ENCODE results near the gene ACACA.

Gene ACACA

DNA sequence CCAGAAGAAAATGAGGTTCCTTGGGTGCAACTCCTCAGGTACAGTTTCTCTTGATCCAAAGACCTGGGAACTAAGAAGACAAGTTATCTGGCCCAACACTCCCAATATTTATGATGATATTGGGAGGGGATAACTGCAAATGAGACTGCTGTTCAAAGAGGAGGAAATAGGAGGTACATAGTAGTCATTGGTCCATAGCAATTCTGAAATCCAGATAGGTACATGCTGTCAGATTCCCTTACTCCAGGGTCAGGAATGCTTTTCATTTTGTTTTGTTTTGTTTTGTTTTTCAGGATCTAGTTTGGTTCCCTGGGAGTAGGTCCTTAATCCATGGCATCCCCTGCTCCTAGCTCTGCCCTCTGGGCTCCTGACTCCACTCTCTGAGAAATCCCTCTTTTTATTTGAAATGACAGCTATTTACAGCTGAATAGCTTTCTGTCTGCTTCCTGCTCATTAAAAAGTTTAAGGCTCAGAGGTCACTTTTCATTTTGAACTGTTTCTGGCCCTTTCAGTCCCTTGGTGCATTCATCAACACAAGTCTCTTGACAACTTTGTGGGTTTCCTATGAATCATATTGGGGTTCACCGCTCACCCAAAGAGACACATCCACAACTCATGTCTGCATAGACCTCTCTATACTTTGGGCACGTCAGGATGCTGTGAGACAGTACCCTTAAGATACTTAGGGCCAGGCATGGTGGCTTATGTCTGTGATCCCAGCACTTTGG is 141.0 kb downstream of the ACACA start:
- H3K4me3 ChIP-seq (ENCODE audit: low read length in 2 of 2), result no peak overlapping the region
- peaks cover 22 to 33% of the 10 kb centered on the region in 2 donors for H3K36me3 ChIP-seq (ENCODE audit: control insufficient read depth in 2 of 2, insufficient read depth in 2 of 2, low read length in 2 of 2)
- no peak overlapping the region for H3K27ac ChIP-seq (ENCODE audit: low read length)
- no peaks in the 10 kb centered on the region for H3K27me3 ChIP-seq (ENCODE audit: control insufficient read depth in 1 of 2, insufficient read depth in 2 of 2, low read length in 2 of 2)
- H3K9ac ChIP-seq (ENCODE audit: low read length in 2 of 2), result no peak overlapping the region
- no peaks in the 10 kb centered on the region for H3K4me1 ChIP-seq (ENCODE audit: control insufficient read depth, insufficient read depth, low read length)
- peaks cover 3 to 6% of the 10 kb centered on the region in 2 donors for H3K9me3 ChIP-seq (ENCODE audit: control insufficient read depth in 2 of 2, low read length in 2 of 2)

DNA sequence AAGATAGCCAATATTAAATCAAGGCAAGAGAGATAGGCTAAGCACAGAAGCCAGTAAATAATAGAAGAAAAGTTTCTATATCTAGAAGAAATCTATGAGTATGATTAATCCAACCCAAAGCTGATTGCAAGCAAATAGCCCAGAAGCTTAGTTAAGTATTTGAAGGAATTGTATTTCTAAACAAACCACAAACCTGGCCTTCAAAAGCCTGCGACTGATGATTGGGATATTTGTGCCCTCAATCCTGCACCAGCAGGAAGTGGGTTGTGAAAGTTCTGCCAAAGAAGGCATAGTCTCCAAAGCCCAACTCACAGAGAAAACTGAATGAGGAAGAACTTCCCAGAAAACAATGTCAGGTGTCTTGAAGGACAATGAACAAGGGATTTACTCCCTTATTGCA is 145.3 kb downstream of the ACACA start:
- Histone ChIP-seq H3K9ac (ENCODE audit: low read length in 2 of 2) (no peak overlapping the region), H3K27me3 (ENCODE audit: control insufficient read depth in 1 of 2, insufficient read depth in 2 of 2, low read length in 2 of 2) (no peaks in the 10 kb centered on the region), H3K27ac (ENCODE audit: low read length) (no peak overlapping the region), H3K36me3 (ENCODE audit: control insufficient read depth in 2 of 2, insufficient read depth in 2 of 2, low read length in 2 of 2) (peaks cover 17 to 37% of the 10 kb centered on the region in 2 donors), H3K4me3 (ENCODE audit: low read length in 2 of 2) (no peak overlapping the region), H3K4me1 (ENCODE audit: control insufficient read depth, insufficient read depth, low read length) (no peaks in the 10 kb centered on the region), H3K9me3 (ENCODE audit: control insufficient read depth in 2 of 2, low read length in 2 of 2) (peaks cover 3 to 6% of the 10 kb centered on the region in 2 donors)

DNA sequence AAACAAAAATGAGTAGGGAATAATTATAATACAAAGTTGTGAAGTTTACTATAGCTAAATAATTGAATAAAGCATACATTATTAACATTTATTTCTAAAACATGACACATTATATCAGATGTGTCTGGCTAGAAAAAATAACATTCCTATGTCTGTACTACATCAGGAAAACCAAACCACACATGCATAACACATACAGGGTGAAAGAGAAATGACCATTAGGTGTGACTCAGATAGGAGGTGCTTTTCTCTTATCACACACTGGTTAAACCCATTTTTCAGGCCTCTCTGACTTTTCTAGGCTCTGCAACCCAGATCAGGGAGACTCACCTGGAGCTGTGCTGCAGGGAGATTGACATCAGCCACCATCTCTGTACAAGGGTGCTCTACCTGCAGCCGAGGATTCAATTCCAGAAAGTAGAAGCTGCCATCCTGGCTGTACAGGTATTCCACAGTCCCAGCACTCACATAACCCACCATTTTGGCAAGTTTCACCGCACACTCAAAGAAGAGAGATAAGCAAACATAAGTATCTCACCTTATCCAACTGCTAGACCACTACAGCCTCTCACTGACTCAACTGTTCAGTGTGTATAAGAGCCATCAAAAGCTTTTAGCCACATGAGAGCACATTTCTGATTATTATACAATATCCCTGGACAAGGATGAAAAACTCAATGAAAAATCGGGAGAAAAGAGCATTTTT is 147.5 kb downstream of the ACACA start:
- Histone ChIP-seq H3K9ac (ENCODE audit: low read length in 2 of 2) (no peak overlapping the region), H3K27ac (ENCODE audit: low read length) (no peak overlapping the region), H3K36me3 (ENCODE audit: control insufficient read depth in 2 of 2, insufficient read depth in 2 of 2, low read length in 2 of 2) (peaks cover 8 to 23% of the 10 kb centered on the region in 2 donors), H3K4me1 (ENCODE audit: control insufficient read depth, insufficient read depth, low read length) (no peaks in the 10 kb centered on the region), H3K9me3 (ENCODE audit: control insufficient read depth in 2 of 2, low read length in 2 of 2) (no peaks in the 10 kb centered on the region), H3K4me3 (ENCODE audit: low read length in 2 of 2) (no peak overlapping the region), H3K27me3 (ENCODE audit: control insufficient read depth in 1 of 2, insufficient read depth in 2 of 2, low read length in 2 of 2) (no peaks in the 10 kb centered on the region)

DNA sequence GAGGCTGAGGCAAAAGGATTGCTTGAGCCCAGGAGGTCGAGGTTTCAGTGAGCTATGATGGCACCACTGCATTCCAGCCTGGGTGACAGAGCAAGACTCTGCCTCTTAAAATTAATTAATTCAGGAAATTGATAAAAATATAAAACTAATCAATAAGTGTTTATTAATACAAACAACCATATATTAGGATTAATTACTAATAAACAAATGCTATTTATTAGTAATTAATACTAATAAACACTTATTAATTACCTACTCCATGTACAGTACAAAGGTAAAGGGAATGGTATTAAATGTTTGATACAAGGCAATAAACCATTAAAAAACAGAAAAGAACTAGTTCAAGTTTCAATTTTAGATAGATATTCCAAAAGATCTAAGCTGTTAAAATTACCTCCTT is 150.0 kb downstream of the ACACA start:
- H3K9ac ChIP-seq (ENCODE audit: low read length in 2 of 2), result no peak overlapping the region
- no peaks in the 10 kb centered on the region for H3K27me3 ChIP-seq (ENCODE audit: control insufficient read depth in 1 of 2, insufficient read depth in 2 of 2, low read length in 2 of 2)
- peaks cover 7 to 16% of the 10 kb centered on the region in 2 donors for H3K36me3 ChIP-seq (ENCODE audit: control insufficient read depth in 2 of 2, insufficient read depth in 2 of 2, low read length in 2 of 2)
- H3K4me3 ChIP-seq (ENCODE audit: low read length in 2 of 2), result no peak overlapping the region
- no peak overlapping the region for H3K27ac ChIP-seq (ENCODE audit: low read length)
- no peaks in the 10 kb centered on the region for H3K9me3 ChIP-seq (ENCODE audit: control insufficient read depth in 2 of 2, low read length in 2 of 2)
- H3K4me1 ChIP-seq (ENCODE audit: control insufficient read depth, insufficient read depth, low read length), result no peaks in the 10 kb centered on the region

DNA sequence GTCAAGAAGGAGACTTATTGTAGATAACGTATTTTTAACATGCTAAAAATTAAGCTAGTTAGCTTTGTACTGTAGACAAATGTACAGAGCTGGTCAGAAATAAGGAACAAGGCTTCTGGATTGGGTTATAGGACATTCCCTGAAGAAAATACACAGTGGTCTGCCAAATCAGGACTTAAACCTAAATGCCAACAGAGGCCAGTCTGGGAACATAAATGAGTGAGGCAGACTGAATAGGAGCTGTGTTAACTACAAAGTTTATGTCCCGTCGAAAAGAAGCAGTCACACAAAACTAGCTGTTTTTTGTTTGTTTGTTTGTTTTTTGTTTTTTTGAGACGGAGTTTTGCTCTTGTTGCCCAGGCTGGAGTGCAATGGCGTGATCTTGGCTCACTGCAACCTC is 151.2 kb downstream of the ACACA start:
- peaks cover 7 to 18% of the 10 kb centered on the region in 2 donors for H3K36me3 ChIP-seq (ENCODE audit: control insufficient read depth in 2 of 2, insufficient read depth in 2 of 2, low read length in 2 of 2)
- H3K9me3 ChIP-seq (ENCODE audit: control insufficient read depth in 2 of 2, low read length in 2 of 2), result no peaks in the 10 kb centered on the region
- H3K27ac ChIP-seq (ENCODE audit: low read length), result no peak overlapping the region
- no peak overlapping the region for H3K9ac ChIP-seq (ENCODE audit: low read length in 2 of 2)
- H3K4me3 ChIP-seq (ENCODE audit: low read length in 2 of 2), result no peak overlapping the region
- H3K4me1 ChIP-seq (ENCODE audit: control insufficient read depth, insufficient read depth, low read length), result no peaks in the 10 kb centered on the region
- H3K27me3 ChIP-seq (ENCODE audit: control insufficient read depth in 1 of 2, insufficient read depth in 2 of 2, low read length in 2 of 2), result no peaks in the 10 kb centered on the region

DNA sequence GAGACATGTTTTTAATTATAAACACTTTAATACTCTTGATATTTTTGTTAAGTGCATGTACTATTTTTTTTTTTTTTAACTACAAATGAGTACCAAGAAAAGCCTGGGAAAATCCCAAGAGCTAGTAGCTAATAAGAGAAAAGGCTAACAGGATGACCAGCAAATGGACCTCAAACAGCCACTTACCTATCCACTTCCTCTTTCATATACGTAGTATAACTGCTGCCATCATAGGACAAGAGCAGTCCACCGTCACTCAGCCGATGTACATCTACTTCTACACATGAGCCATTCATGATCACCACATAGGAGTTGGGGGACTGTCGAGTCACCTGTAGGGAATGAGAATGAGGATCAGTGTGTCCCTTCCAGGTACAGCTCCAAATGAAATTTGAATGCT is 158.8 kb downstream of the ACACA start:
- Histone ChIP-seq H3K27ac (ENCODE audit: low read length) (no peak overlapping the region), H3K4me3 (ENCODE audit: low read length in 2 of 2) (no peak overlapping the region), H3K36me3 (ENCODE audit: control insufficient read depth in 2 of 2, insufficient read depth in 2 of 2, low read length in 2 of 2) (peaks cover 33% of the 10 kb centered on the region in 2 donors), H3K9ac (ENCODE audit: low read length in 2 of 2) (no peak overlapping the region), H3K4me1 (ENCODE audit: control insufficient read depth, insufficient read depth, low read length) (no peaks in the 10 kb centered on the region), H3K9me3 (ENCODE audit: control insufficient read depth in 2 of 2, low read length in 2 of 2) (no peaks in the 10 kb centered on the region), H3K27me3 (ENCODE audit: control insufficient read depth in 1 of 2, insufficient read depth in 2 of 2, low read length in 2 of 2) (no peaks in the 10 kb centered on the region)

DNA sequence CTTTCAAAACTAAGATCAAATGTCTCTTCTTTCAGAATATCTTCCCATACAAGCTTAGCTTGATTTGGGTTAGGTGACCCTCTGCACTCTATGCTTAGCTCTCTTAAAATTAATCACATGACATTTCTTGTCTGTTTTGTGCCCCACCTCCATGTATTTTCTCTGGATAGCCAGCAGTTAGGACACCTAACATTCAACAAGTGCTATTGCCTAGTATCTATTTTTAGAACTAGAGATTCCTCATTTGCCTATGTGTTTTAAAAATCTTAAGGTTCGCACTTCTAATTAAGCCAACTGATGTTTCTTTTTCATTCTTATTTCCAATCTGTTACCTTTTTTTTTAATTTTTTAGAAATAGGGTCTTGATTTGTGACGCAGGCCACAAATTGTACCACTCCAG is 160.6 kb downstream of the ACACA start:
- Histone ChIP-seq H3K27ac (ENCODE audit: low read length) (no peak overlapping the region), H3K9me3 (ENCODE audit: control insufficient read depth in 2 of 2, low read length in 2 of 2) (no peaks in the 10 kb centered on the region), H3K4me3 (ENCODE audit: low read length in 2 of 2) (no peak overlapping the region), H3K36me3 (ENCODE audit: control insufficient read depth in 2 of 2, insufficient read depth in 2 of 2, low read length in 2 of 2) (peaks cover 25 to 33% of the 10 kb centered on the region in 2 donors), H3K9ac (ENCODE audit: low read length in 2 of 2) (no peak overlapping the region), H3K4me1 (ENCODE audit: control insufficient read depth, insufficient read depth, low read length) (no peaks in the 10 kb centered on the region), H3K27me3 (ENCODE audit: control insufficient read depth in 1 of 2, insufficient read depth in 2 of 2, low read length in 2 of 2) (no peaks in the 10 kb centered on the region)

DNA sequence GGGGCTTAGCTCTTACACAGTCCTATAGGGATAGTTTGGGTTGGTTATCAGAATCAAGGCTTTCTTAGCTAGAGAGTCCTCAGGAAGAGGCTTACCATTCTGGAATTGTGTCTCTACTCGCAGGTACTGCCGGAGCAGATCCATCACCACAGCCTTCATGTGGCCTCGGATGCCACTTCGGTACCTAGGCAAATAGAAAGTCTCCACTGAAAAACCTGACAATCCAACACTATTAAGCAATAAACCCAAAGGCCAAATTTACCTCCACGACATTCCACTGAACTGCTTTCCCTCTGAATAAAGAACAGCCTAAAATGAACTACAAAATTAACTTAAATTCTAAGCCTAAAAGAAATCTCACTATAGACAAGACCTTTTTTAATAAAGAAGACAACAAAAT is 166.3 kb downstream of the ACACA start:
- Histone ChIP-seq H3K4me3 (ENCODE audit: low read length in 2 of 2) (no peak overlapping the region), H3K9ac (ENCODE audit: low read length in 2 of 2) (peak overlapping the region in 1 of 2 donors; percentile 37), H3K9me3 (ENCODE audit: control insufficient read depth in 2 of 2, low read length in 2 of 2) (no peaks in the 10 kb centered on the region), H3K27ac (ENCODE audit: low read length) (no peak overlapping the region), H3K4me1 (ENCODE audit: control insufficient read depth, insufficient read depth, low read length) (no peaks in the 10 kb centered on the region), H3K27me3 (ENCODE audit: control insufficient read depth in 1 of 2, insufficient read depth in 2 of 2, low read length in 2 of 2) (no peaks in the 10 kb centered on the region), H3K36me3 (ENCODE audit: control insufficient read depth in 2 of 2, insufficient read depth in 2 of 2, low read length in 2 of 2) (peaks cover 24 to 28% of the 10 kb centered on the region in 2 donors)

DNA sequence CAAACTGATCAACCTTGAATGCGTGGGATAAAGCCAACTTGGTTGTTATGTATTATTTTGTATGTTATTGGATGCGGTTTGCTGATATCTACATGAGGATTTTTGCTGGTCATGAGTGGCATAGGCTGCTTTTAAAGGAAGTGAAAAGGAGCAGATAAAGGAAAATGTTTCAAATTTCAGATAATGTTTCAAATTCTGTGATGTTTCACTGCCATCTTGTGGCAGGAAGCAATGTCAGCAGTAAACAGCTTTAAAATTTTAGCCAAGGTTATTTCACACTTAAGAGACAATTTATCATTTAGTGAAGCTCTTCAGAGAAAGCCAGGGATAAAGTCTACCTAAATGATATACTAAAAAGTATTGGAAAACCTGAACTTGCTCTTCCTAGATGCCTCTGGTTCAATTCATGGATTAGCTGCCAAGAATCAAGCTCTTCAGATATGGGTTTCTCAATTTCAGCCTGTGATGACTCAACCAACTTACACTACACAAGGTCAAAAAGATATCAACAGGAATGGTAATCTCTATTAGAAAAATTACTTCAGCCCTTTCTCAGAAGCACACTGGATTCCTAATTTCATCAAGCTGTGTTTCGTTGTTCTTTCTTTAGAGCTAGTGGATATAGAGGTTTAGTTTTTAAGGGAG is 166.8 kb downstream of the ACACA start:
- no peaks in the 10 kb centered on the region for H3K4me1 ChIP-seq (ENCODE audit: control insufficient read depth, insufficient read depth, low read length)
- no peaks in the 10 kb centered on the region for H3K9me3 ChIP-seq (ENCODE audit: control insufficient read depth in 2 of 2, low read length in 2 of 2)
- H3K36me3 ChIP-seq (ENCODE audit: control insufficient read depth in 2 of 2, insufficient read depth in 2 of 2, low read length in 2 of 2), result peaks cover 21 to 31% of the 10 kb centered on the region in 2 donors
- H3K27me3 ChIP-seq (ENCODE audit: control insufficient read depth in 1 of 2, insufficient read depth in 2 of 2, low read length in 2 of 2), result no peaks in the 10 kb centered on the region
- no peak overlapping the region for H3K9ac ChIP-seq (ENCODE audit: low read length in 2 of 2)
- no peak overlapping the region for H3K27ac ChIP-seq (ENCODE audit: low read length)
- H3K4me3 ChIP-seq (ENCODE audit: low read length in 2 of 2), result no peak overlapping the region

DNA sequence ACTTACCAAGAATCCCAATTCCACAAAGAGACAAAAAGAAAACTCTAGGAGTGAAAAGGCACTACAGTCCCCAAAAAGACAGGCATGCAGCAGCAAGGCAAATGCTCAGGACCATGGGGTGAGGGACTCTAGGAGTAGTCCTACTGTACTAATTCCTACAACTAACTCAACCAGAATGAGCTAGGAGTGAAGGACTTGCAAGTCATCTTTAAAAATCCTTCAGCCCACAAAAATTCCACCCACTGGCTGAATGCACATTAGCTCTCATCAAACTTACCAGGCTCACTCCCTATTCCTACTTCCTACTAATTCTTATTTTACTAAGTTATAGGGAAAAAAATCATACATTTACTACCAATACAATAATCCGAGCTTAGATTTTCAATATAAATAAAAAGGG is 172.5 kb downstream of the ACACA start:
- Histone ChIP-seq H3K4me1 (ENCODE audit: control insufficient read depth, insufficient read depth, low read length) (no peaks in the 10 kb centered on the region), H3K9ac (ENCODE audit: low read length in 2 of 2) (no peak overlapping the region), H3K27me3 (ENCODE audit: control insufficient read depth in 1 of 2, insufficient read depth in 2 of 2, low read length in 2 of 2) (no peaks in the 10 kb centered on the region), H3K4me3 (ENCODE audit: low read length in 2 of 2) (no peak overlapping the region), H3K36me3 (ENCODE audit: control insufficient read depth in 2 of 2, insufficient read depth in 2 of 2, low read length in 2 of 2) (peaks cover 5 to 18% of the 10 kb centered on the region in 2 donors), H3K27ac (ENCODE audit: low read length) (no peak overlapping the region), H3K9me3 (ENCODE audit: control insufficient read depth in 2 of 2, low read length in 2 of 2) (no peaks in the 10 kb centered on the region)
